ENCODE data around the gene PHLDB3.
"Not testable (repeated sequence)": the region's sequence is repeated elsewhere in the genome, so short reads cannot be mapped to it uniquely, and the experiment has no call there.

PHLDB3 gene
- 20.8 to 25.6 reads per million in 2 donors for total RNA-seq

DNA sequence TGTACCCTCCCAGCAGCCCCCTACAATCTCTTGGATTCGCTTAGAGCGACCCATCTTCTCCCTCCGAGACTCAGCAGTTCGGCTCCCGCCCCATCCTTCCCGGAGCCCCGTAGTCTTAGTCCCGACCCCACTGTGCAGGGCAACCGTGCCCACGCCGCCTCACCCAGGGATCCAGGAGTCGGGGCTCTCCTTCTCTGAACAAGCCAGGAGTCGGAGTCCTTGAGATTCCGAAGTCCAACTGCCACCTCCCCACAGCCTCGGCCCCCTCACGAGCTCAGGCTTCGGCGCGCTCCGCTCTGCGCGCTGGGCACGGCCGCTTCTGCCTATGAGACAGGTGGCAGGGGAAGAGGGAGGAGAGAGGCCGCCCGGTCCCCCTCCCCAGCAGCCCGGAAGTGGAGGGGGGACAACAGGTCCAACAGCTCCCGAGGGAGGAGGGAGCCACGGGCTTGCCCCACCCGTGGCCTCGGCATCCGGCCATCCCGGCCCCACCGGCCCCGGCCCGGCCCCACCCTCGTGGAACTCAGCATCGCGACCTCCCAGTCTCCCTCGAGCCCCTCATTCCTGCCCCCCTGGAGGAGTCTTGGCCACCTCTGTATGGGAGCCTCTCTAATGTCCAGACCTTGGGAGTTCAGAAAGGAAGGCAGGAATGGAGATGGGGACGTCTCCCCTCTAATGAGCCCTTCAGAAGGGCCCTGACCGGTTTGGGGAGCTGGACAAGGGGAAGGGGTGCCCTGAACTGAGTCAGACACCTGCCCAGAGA, at the start of gene PHLDB3:
Gene PHLDB3, minus strand, starts transcription at position 321 of the 760 bp plus-strand sequence. CDS start 628 bp downstream, outside the sequence.
- peak; percentile 36 for DNase-seq

GRCh38 chr19:43553656-43554055, 49.1 kb upstream of the PHLDB3 start:
- no peak for DNase-seq

DNA sequence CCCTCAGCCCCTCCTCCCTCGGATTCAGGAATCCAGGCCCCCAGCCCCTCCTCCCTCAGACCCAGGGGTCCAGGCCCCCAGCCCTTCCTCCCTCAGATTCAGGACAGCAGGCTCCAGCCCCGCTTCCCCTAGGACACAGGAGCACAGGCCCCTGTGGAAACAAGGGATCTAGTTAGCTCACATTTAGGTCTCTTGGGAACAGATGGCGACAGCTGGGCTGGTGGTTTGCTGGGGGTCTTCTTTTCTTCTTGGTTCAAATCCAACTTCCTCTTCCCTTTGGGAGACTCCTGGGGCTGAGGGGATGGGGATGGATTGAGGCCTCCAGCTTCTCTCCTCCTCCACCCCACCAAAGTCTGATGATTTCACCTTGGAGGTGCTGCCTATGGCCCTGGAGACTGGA, 48.1 kb upstream of the PHLDB3 start:
- no peak for DNase-seq

GRCh38 chr19:43552198-43552450, 47.6 kb upstream of the PHLDB3 start:
- DNase-seq, result no peak

DNA sequence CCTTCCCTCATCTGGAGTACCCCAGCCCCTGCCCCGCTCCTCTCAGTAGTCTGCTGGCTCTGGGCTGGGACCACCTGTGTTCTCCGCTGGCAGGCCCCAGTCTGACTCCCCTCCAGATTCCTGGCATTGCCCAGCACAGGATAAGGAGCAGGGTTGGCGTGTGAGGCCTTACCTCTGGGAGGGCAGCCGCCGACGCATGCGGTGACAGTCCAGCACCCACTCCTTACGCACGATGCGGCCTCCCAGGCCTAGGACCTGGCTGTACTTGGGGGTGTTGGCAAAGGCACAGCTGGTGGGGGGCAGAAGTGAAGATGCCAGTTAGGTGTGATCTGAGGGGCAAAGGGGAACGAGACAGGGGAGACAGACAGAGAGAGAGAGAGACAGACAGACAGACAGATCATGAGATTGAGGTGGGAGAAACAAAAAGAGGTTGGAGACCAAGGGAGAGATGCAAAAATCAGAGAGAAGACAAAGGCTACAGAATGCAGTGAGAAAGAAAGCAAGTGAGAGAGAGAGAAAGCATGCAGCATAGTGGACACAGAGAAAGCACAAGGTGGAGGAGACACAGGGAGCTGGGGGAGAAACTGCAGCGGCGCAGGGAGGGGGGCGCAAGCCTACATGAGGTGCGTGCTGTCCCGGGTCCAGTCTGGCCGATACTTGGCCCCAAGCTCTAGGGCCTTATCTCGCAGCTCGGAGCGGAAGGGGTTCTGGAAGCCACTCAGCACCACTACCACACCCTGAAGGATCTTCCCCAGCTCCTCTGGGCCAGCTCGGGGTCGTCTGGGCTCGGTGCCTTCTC, 47.1 kb upstream of the PHLDB3 start:
- DNase-seq, result no peak

DNA sequence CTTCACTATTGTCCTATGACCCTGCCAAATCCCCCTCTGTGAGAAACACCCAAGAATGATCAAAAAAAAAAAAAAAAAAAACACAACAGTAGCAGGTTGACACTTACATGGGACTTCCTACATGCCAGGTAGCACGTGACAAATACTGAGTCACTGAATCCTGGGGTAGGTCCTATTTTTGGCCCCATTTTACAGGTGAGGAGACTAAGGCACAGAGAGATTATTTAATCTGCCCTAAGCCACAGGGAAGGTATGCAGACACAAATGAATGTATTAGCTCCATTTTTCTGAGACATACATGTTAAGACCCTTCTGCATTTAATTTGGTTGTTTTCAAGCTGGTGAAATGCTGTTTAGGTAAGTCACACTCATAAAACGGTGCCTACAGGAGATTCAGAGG, 44.2 kb upstream of the PHLDB3 start:
- DNase-seq, result no peak

DNA sequence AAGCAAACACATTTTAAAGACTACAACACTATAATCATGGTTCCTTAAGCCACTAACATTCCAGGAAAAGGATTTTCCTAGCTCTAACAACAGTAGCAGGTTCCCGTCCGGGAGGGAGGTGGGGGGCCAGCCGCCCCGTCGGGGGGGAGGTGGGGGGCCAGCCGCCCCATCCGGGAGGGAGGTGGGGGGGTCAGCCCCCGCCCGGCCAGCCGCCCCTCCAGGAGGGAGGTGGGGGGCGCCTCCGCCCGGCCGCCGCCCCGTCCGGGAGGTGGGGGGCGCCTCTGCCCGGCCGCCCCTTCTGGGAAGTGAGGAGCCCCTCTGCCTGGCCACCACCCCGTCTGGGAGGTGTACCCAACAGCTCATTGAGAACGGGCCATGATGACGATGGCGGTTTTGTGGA, 43.4 kb upstream of the PHLDB3 start:
- not testable (repeated sequence) for DNase-seq

DNA sequence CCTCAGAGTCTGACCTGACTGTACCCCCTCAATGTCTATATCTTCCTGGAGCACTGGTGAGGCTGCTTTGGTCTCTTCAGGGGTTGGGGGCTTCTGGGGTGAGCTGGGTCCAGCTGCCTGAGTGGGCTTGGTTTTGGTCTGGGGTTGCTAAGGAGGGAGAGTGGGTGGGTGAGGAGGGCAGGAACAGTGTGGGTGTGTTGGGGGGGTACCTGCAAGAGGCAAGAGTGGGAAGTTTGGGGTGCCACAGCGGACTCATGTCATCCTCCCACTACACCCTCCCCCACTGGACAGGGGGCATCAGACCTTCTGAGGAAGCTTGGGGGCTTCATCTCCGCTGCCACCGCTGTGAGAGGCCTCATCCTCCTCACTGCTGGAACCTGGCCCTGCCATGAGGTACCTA, 42.0 kb upstream of the PHLDB3 start:
- DNase-seq, result no peak

DNA sequence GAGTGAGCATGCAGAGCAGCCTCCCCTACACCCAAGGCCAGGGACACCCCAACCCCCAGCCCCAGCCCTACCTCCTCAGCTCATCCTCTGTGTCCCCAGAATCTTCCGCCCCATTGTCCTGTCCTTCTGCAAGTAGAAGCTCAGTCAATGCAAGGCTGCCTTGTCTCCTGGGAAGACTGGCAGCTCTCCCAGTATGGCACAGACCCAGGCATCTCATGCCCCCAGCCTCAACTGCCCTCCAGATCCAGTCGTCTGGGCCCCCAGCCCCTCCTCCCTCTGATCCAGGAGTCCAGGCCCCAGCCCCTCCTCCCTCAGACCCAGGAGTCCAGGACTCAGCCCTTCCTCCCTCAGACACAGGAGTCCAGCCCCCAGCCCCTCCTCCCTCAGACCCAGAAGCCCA, 41.4 kb upstream of the PHLDB3 start:
- DNase-seq, result no peak

- DNase-seq, result no peak
These were observed 40.7 kb upstream of the PHLDB3 start for GRCh38 chr19:43545276-43545675.

DNA sequence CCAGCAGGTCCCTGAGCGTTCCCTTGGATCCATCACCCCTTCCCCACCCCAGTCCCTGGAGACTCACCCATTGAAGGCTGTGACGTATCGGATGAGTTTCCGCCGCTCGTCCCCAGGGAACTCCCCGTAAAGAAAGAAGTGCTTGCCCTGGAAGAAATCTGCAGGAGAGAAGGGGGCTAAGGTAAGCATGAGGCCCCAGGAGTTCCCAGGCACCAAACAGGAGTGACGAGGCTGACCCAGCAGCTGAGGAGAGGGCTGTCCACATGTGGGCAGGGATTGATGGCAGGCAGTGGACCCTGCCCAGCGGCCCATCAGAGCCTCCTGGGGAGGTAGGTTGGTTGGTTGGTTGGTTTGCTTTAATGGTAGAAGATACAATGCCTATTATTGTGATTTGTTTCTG, 39.5 kb upstream of the PHLDB3 start:
- no peak for DNase-seq

- no peak for DNase-seq
These were observed 37.5 kb upstream of the PHLDB3 start for GRCh38 chr19:43541920-43542650.

- no peak for DNase-seq
These were observed 35.8 kb upstream of the PHLDB3 start for GRCh38 chr19:43540381-43540780.

GRCh38 chr19:43538922-43539321, 34.4 kb upstream of the PHLDB3 start:
- no peak for DNase-seq

DNA sequence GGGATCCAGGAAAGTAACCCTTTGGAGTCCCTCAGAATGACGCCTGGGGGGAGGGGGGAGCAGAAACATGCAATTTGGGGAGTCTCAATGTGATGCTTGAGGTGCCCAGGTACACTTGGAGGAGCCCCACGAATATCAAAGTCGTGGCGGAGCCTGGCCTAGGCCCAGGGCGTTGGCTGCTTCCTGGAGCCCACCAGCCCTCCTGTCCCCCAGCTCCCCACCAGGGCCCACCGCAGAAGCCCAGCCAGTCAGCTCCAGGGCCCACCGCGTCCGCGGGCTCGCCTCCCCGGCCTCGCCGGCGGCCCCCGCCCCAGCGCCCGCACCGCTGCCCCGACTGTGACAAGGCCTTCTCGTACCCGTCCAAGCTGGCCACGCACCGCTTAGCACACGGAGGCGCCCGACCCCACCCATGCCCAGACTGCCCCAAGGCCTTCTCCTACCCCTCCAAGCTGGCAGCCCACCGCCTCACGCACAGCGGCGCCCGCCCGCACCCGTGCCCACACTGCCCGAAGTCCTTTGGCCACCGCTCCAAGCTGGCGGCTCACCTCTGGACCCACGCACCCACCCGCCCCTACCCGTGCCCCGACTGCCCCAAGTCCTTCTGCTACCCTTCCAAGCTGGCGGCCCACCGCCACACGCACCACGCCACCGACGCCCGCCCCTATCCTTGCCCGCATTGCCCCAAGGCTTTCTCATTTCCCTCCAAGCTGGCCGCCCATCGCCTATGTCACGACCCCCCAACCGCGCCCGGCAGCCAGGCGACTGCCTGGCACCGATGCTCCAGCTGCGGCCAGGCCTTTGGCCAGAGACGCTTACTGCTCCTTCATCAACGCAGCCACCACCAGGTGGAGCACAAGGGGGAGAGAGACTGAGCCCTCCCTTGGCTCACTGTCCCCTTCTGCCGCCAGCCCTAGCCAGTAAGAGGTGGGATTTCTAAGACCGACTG, 30.5 kb upstream of the PHLDB3 start:
- DNase-seq, result no peak

GRCh38 chr19:43534305-43534815, 29.8 kb upstream of the PHLDB3 start:
- DNase-seq, result no peak

DNA sequence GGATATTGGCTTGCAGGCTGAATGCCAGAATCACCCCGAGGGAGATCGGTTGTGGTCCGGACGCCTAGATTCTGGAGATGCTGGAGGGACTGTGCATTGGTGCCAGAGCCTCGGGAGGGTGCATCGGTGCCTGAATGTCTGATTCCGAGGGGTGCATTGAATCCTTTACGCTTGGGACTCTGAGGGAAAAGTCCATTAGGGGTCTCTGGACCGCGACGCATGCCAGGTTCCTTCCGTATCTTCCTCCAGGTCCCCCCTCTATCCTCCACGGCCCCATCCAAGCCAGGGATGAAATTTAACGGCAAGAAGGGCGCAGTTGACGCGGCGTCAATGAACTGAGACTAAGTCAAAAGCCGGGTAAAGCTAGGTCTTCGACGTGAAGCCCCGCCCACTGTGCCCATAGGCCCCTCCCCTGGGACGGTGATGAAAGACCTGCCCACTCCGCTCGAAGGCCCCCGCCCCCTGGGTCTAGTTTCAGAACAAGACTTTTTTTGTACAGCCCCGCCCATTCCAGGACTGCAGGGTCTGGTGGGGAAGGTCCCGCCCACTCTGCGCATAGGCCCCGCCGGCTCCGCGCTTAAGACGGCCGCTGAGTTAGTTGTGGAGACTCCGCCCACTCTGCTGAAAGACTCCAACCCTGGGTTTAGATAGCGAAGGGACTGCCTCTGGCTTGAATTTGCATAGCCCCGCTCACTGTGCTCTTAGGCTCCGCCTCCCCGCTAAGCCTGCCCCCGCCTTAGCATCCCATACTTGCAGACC, 29.2 kb upstream of the PHLDB3 start:
- DNase-seq, result peak; percentile 85

DNA sequence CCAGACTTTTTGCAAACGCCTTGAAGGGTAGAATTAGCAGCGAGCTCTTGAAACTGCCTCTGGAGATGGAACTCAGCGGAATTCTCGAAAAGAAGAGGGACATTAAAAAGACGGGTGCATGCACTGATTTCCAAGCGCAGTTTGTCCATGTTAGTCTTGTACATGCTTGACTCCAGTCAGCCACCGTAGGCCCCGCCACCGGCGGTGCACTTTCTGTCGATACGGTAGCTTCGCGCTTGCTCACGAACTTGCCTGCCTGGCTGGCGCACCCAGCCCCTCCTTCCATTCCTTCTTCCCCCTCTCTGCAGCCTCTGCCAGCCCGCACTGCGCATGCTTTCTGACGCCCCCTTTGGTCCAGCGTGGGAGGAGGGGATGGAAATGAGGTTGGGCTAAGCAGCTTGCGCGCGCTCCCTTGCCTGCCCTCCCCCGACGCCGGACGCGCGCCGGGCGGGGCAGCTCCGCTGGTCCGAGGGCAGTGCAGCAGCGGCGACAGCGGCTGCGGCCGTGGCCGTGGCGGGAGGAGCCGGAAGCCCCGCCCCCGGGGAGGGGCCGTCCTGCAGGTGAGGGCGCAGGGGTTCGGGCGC, 28.5 kb upstream of the PHLDB3 start, which contains the start of gene ZNF575:
Gene ZNF575, plus strand, starts transcription at position 227 of the 584 bp plus-strand sequence. CDS start 1,235 bp downstream, outside the sequence.
- DNase-seq, result peak; percentile 63

- no peak for DNase-seq
These were observed 28.0 kb upstream of the PHLDB3 start for GRCh38 chr19:43532571-43532961.

GRCh38 chr19:43527860-43528622, 23.5 kb upstream of the PHLDB3 start:
- DNase-seq, result no peak
